AML-193 (cell line): ENCODE measurements around the gene ZP2.
"Not testable (repeated sequence)": the region's sequence is repeated elsewhere in the genome, so short reads cannot be mapped to it uniquely, and the experiment has no call there.

Experiments
- DNase-seq, 2 experiments: peaks; one replicate each; lab custom pipeline; 2025; lab: John Stamatoyannopoulos, UW

The ZP2 gene

DNA sequence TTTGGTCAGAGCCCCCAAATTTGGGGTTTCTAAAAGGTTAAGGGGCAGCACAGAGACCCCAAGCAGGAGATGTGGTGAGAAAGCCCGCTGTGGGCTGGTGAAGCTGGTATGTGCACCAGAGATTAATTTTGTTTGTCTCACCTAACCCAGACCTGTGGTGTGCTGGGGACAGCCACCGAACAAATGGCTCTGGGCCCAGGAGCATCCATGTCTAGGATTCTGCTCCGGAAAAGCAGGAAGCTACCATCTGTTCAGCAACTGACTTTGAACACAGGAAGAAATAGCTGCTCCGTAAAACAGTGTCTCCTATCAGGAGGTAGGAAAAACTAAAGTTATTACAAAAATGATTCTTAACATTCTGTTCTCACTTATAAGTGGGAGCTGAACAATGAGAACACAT, 2.7 kb upstream of the ZP2 start:
- DNase-seq, result no peak

DNA sequence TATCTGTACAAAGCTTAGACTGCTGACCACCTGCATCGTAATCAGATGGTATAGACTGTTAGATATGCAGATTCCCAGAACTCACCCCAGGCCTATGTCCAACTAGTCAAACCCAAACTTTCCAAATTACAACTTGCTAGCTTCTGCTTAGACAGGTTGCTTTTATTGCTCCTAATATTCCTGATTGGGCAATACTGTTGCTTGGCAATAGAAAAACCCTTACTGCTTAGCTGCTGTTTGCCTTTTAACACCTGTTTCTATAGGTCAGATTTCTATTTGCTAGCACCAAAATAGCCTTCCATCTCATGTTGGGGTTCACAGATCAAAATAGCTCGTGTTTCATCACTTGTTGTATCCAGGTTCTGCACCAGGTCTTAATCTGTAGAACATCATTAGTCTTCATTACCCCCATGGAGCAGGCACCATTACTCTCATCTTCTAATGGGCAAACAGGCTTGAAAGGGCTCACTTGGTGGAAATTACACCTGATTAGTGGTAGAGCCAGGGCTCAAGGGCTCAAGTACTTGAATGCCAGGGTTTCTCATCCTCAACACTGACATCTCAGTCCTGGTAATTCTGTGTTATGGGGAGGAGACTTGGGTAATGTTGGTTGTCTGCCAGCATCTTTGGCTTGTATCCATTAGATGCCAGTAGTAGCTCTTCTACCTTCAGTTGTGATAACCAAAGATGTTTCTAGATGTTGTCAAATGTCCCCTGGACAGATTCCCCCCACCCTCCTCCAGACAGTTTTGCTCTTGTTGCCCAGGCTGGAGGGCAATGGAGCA, 2.7 kb downstream of the ZP2 start:
- DNase-seq, result no peak

DNA sequence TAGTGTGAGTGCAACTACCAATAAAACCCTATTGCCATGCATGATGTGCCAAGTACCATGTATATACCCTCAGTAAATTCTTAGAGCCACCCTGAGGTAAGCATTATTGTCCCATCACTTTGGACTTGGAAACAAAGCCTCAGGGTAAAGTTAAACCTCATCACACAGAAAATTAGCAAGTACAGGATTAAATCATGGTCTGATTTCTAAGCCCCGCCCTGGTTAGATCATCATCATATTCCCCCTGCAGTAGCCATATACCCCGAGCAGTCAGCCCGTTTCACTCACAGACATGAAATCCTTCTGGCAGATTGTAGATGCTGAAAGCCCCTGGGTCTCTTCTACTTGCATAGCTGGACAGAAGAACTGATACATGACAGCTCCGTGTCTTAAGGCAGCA, 4.8 kb downstream of the ZP2 start:
- no peak for DNase-seq

DNA sequence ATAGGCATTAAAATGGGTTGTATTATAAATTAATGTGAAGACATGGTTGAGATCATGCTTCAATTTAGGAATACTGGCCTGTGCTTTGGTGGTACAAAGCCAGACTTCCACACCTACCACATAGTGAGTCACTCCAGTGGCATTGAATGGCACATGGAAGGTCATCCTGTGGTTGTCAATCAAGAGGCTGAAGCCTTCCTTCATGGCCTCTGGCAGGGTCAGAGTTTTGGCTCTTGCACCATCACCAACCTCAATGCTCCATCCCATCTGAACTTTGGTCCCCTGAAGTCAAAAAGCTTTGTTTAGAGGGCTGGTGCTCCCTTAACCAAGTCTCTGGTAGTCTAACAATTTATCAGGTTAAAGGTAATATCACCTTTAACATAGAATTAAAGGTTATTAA, 6.1 kb downstream of the ZP2 start:
- no peak for DNase-seq

DNA sequence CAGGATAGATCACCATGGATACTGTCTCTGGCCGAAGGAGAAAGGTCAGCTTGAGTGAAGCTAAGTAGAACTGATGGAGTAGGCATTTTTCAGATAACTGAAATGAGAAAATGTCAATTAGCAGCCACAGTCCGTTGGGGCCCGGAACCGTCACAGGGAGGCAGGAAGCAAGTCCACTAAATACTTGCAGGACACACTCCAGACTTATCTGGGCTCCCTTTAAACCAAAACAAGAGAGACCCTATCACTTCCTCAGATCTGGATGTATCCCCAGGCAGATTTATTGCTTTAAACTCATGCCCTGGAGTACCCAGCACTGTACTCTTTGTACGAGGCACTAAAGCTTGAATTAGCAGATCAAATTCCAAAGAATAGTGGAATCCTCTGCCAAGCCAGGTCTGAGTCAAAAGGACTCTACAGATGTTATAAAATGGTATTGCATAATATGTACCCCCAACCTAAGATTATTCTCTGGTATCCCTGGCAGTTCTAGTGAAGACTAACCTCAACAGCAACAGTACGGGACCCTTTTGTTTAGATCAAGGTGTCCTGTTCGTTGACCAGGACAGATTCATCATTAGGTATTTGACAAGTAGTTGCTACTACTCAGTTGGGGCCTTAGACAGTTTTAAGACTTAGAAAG, 8.1 kb downstream of the ZP2 start:
- DNase-seq, result no peak

DNA sequence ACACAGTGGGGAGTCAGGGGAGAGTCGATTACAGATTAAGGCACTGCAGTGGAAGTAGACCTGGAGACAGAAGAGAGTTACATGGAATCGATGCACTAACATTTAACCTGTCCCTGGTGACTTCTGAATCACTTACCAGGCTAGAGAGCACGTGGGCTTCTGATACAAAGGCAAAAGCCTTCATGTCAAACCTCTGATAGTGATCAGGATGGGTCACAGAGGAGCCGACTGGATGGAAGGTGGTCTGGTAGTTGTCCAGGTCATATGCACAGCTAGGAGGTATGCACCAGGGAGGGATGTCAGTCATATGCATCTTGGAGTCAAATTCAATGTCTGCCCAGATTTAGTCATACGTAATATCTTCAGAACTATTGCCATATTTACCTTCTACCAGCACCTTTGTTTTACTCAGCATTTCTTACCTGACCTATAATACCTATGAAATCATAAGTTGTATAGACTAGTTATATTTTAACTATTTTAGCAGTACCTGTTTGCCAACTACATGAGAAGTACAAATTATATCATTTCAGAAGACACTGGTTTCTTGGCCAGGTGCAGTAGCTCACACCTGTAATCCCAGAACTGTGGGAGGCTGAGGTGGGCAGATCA, 11.7 kb downstream of the ZP2 start:
- DNase-seq, result no peak

DNA sequence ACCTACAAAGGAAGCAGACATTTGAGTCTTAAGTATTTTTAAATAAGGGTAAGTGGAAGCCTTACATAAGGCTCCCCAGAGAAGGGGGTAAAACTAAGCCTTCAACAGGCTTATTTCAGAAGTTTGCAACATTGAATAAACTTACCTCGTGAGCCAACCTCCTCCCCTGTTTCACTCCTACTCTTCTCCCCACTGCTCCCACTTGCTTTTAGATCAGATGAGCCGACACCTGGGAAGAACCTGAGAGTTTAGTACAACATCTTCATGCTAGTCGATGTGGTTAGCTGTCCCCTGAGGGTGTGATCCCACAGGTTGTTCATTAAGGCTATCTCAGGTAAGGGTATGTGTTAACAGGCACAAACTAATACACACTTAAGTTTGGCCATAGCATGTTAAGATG, 13.8 kb downstream of the ZP2 start:
- DNase-seq, result no peak

DNA sequence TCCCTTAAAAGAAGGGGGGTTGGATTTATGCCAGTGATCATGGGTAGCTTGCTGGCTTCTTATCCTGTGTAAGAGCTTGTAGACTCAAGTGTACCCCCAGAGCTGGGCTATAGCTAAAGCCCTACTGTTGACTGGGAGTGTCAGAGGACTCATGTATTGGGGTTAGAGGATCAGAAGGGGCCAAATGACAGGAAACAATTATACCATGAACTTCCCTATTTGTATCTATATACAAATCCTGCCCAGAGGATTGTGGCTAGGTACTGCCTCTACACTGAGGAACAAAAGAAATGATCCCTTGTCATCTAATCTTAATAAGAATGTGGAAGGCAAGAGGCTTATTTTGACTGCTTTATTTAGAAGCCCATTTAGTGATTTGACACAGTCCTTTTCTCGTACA, 14.3 kb downstream of the ZP2 start:
- DNase-seq, result peak in 1 of 2 experiments; percentile 12

DNA sequence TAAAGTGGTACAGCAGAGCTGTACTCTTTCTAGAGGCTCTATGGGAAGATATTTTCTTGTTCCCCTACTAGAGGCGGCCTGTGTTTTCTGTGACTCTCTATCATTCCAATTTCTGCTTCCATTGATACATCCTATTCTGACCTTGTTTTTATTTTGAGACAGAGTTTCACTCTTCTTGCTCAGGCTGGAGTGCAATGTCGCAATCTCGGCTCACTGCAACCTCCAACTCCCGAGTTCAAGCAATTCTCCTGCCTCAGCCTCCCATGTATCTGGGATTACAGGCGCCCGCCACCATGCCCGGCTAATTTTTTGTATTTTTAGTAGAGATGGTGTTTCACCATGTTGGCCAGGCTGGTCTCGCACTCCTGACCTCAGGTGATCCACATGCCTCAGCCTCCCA, 16.0 kb downstream of the ZP2 start:
- not testable (repeated sequence) for DNase-seq

DNA sequence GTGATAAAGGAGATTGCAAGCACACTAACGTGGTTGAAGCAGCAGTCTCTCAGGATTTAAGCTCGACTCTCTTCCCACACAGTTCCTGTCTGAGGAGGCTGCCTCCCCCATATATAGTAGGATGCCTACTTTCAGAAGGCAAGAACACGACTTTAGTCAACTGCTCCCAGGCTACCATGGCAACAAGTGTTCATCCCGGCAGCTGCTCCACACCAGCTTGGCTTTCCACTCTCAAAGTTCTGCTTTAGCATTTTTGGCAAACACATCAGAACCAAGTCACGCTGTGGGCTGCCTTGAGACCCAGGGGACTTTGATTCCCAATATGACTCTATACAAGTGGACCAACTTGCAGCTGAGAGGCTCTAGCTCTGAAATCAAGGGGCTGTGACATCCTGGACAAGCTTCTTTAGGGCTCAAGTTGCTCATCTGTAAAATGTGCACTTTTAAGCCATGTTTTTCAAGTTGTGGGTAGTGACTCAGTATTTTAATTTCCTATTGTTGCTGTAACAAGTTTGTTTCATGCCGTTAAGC, 16.5 kb downstream of the ZP2 start:
- no peak for DNase-seq

DNA sequence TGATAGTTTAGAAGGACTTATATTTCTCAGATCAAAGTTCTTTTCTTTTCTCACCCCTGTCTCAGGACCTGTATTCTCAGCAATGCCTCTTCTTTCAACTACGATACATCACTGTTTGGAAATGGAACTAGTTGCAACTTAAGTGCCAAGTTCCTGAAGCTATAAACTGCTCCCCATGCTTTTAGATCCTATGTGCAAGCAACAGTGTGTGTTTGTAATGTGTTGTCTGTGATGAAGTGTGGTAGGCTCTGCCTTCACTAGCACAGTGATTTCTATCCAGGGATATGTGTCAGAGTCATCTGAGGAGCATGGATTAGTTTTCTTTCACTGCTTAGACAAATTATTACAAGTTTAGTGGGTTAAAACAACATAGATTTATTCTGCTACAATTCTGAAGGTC, 18.4 kb downstream of the ZP2 start:
- no peak for DNase-seq

DNA sequence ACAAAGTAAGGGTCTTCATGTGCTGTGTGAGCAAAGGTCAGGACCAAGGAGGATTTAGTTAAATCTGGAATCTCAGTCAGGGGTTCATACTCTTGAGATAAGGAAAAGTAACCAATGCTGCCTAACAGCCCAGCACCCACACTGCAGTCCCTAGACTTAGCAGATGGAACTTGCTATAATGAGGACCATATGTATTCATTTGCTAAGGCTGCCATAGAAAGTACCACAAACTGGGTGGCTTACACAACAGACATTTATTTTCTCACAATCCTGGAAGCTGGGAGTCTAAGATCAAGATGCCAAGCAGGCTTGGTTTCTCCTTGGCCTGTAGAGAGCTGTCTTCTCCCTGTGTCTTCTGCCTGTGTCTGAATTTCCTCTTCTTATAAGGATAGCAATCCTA, 20.8 kb downstream of the ZP2 start:
- no peak for DNase-seq

DNA sequence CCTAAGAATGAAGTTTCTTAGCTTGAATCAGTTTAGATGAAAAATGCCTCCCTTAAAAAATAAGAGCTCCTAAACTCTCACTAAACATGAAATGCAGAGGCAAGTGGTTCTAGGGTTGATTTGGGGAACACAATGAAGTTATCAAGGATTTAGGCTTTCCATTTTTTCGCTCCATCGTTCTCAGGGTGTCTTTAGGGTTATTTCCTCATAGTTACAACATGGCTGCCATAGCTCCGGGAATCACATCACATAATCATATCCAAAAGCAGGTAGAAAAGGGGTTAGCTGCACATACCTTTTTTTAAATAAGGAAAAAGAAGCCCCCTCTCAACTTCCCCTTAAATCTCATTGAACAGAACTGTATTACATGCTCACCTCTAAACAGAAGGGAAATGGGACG, 21.4 kb downstream of the ZP2 start:
- no peak for DNase-seq

DNA sequence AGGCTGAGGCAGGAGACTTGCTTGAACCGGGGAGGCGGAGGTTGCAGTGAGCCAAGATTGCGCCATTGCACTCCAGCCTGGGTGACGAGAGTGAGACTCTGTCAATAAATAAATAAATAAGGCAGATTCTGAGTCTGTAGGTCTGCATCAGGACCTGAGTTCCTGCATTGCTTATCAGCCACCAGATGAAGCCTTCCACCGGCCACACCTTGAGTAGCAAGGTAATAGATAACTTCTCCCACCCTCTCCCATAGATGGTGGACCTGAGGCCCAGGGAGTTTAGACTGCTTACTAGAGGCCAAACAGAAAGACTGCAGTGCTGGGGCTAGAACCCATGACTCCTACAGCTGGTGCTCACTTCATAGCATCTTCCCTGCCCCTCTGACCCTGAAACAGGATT, 22.1 kb downstream of the ZP2 start:
- DNase-seq, result no peak

DNA sequence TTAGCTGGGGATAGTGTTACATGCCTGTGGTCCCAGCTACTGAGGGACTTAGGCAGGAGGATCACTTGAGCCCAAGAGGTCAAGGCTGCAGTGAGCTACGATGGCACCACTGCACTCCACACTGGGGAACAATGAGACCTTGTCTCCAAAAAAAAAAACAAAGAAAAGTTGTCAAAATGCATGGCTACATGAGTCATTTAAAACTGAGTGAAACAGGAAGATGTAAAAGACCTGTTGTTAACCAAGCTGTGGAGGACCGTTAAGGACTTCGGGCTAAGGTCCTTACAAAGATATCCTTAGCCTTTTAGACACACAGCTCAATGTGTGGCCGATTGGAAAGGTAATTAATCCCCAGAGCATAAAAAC, 25.1 kb downstream of the ZP2 start:
- DNase-seq, result no peak

DNA sequence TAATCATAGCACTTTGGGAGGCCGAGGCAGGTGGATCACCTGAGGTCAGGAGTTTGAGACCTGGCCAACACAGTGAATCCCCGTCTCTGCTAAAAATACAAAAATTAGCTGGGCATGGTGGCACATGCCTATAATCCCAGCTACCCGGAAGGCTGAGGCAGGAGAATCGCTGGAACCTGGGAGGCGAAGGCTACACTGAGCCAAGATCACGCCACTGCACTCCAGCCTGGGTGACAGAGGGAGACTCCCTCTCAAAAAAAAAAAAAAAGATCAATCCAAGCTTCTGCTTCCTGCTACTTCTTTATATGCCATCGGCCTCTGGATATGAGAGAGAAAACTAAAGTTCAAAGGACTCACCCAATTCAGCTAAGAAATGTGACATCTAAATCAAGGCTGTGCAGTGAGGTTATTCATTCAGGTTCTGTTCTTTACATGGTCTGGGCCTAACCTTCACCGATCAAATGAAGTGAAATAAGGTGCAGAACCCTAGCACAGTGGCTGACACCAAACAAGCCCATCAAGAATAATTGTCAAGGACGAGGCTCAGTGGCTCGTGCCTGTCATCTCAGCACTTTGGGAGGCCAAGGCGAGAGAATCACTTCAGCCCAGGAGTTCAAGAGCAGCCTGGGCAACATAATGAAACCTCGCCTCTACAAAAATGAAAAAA, 25.6 kb downstream of the ZP2 start:
- DNase-seq, result no peak

DNA sequence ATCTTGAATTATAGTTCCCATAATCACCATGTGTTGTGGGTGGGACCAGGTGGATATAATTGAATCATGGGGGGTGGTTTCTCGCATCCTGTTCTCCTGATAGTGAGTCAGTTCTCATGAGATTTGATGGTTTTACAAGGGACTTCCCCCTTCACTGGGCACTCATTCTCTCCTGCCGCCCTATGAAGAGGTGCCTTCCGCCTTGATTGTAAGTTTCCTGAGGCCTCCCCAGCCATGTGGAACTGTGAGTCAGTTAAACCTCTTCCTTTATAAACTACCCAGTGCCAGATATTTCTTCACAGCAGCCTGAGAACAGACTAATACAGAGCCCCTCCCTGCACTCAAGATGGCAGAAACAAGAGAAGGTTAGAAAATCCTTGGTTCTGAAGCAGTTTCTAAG, 26.5 kb downstream of the ZP2 start:
- DNase-seq, result no peak

DNA sequence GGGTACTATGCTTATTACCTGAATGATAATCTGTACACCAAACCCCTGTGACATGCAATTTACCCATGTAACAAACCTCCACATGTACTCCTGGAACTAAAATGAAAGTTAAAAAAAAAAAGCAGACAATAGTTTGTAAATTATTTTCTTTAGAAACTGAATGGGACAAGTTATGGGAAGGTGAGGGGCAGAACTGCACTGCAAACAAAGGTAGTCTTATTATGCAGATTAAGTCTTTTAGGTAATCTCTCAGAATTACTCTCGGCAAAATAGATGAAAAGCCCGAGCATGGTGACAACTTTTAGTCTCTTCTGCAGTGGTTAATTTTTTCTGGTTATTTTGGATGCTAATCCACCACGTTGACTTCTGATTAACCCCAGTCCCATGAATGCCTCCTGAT, 27.4 kb downstream of the ZP2 start:
- DNase-seq, result no peak

DNA sequence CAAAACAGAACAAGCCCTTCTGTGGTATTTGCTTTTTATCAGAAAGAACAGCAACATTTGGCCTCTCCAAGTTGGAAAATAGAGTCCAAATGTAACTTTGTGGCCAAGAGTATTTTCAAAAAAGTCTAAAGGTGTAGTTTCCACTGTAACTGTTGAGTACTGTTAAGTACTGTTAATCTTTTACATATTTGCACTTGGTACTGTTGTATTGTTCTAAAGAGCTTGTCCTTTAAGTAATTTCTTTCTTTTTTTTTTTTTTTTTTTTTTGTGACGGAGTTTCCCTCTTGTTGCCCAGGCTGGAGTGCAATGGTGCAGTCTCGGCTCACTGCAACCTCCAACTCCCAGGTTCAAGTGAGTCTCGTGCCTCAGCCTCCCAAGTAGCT, 31.4 kb downstream of the ZP2 start:
- DNase-seq, result no peak

DNA sequence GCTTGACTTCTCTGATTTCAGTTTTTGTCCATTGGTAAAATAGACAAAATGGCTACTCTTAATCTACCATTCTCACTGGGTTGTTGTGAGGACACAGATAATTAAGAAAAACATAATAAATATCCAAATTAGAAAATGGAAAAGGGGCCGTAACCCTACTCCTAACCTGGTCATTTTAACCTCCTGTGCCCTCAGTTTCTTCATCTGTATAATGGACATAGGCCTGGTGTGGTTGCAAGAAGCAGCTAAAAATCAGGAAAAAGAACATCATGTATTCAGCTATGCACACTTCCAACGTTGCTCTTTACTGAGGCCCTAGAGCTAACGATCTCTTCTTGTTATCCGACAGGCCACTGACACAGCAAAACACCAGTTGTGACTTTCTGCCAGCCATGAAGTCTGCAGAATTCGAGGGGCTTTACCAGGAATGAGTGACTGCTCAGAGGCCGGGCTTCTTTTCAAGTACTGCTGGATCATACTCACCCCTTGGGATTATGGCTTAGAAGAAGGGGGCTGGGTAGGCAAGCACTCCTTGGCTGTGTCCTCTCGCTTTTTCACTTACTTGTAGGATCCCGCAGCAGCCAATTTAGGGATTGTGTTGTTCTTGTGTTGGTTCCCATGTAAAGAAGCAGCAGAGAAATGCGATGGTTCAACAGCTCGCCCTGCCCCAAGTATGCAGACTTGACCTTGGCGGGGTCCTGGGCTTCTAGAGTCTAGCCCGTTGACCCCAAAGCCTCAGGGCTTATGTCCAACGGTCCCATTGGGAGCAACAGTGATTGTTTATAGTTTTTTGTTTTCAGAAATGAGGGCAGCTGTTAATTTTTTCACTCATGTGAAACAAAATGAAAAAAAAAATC, 32.0 kb downstream of the ZP2 start:
- no peak for DNase-seq

DNA sequence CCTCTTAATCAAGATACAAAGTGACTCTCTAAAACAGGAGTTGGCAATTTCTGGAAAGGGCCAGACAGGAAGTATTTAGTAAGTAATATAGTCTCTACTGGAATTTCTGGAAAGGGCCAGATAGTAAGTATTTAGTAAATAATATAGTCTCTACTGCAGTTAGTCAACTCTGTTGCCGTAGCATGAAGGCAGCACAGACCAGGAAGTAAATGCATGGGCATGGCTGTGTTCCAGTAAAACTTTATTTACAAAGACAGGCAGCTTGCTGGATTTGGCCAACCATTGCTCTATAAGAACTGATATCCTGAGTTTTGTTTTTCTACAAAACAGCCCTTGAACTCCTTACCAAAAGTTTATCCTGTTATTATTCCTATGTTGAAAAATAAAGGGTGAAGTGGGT, 36.0 kb downstream of the ZP2 start:
- DNase-seq, result no peak

DNA sequence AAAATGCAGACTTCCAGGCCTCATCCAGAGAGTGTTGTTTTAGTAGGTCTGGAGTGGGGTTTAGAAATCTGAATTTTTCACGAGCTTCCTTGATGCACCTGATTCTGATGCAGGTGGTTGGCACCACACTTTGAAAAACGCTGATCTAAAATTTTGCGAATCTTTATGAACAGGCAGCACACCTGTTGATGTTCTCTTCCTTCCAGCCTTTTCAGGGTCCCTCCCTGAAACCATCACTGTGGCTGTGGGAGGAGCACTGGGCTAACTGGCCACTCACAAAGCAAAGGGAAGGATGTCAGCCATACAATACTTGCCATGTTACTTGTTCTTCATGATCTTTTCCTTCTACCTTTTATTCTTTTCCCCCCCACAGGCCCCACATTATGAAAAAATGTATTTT, 38.7 kb downstream of the ZP2 start:
- no peak for DNase-seq
